HEK293 (cell line): Measurements from ENCODE around the gene JAML.

Source experiments
- CTCF ChIA-PET: fragments of 350-600 bp; formaldehyde crosslinking; extraction: SDS; loops from one replicate; lab custom pipeline; 2021; ENCODE audit warnings: antibody characterized with exemption; lab: Yijun Ruan, JAX
- POLR2A ChIA-PET: fragments of 300-600 bp; formaldehyde crosslinking; extraction: SDS; loops from one replicate; lab custom pipeline; 2020; ENCODE audit warnings: antibody characterized with exemption, inconsistent platforms; lab: Yijun Ruan, JAX
- H3K27ac ChIP-seq: fragments of 200-500 bp; sonication (Bioruptor generic); 2 replicates; pipeline ENCODE4 v1.5.1; 2014; ENCODE audit warnings: low read depth, low read length, control low read depth, inconsistent platforms; ENCODE audit errors: extremely low read depth
- H3K36me3 ChIP-seq, 2 experiments: fragments of 200-500 bp in 1 of 2; sonication (Bioruptor generic) in 1 of 2; 1 replicate in 1 of 2; 2 replicates in 1 of 2; pipeline ENCODE4 v1.5.1; 2014 to 2017; ENCODE audit warnings: inconsistent platforms in 2 of 2, low read length in 2 of 2; ENCODE audit not compliant: control insufficient read depth in 2 of 2, insufficient read depth in 1 of 2
- H3K4me1 ChIP-seq: fragments of 200-500 bp; sonication (Bioruptor generic); 2 replicates; pipeline ENCODE4 v1.5.1; 2014; ENCODE audit warnings: mild to moderate bottlenecking, low read length, inconsistent platforms; ENCODE audit not compliant: control insufficient read depth, insufficient read depth
- H3K4me3 ChIP-seq: 2 replicates; pipeline ENCODE4 v1.5.1; 2011; ENCODE audit warnings: low read depth, mild to moderate bottlenecking, control low read depth, low read length, moderate library complexity
- H3K9me3 ChIP-seq: fragments of 200-500 bp; sonication (Bioruptor generic); 2 replicates; pipeline ENCODE4 v1.5.1; 2014; ENCODE audit warnings: low read depth, low read length, inconsistent platforms; ENCODE audit not compliant: control insufficient read depth, insufficient read depth
- OVOL3 ChIP-seq: fragments of 450-650 bp; formaldehyde crosslinking; IDR thresholded peaks from 2 replicates; pipeline ENCODE4 v1.5.1; 2016; ENCODE audit warnings: missing biosample characterization, missing genetic modification characterization
- ZBTB21 ChIP-seq: fragments of 450-650 bp; formaldehyde crosslinking; IDR thresholded peaks from 2 replicates; pipeline ENCODE4 v1.5.1; 2017; ENCODE audit warnings: missing biosample characterization, missing genetic modification characterization
- ZNF155 ChIP-seq: fragments of 450-650 bp; formaldehyde crosslinking; IDR thresholded peaks from 2 replicates; pipeline ENCODE4 v1.5.1; 2016; ENCODE audit warnings: missing biosample characterization, missing genetic modification characterization
- ZNF157 ChIP-seq: fragments of 450-650 bp; formaldehyde crosslinking; IDR thresholded peaks from 2 replicates; pipeline ENCODE4 v1.5.1; 2016; ENCODE audit warnings: missing biosample characterization, missing genetic modification characterization
- ZNF174 ChIP-seq: fragments of 450-650 bp; formaldehyde crosslinking; IDR thresholded peaks from 2 replicates; pipeline ENCODE4 v1.5.0; 2017; ENCODE audit warnings: missing biosample characterization, mild to moderate bottlenecking, missing genetic modification characterization
- ZNF19 ChIP-seq: fragments of 450-650 bp; formaldehyde crosslinking; IDR thresholded peaks from 2 replicates; pipeline ENCODE4; 2016; ENCODE audit warnings: missing biosample characterization, missing genetic modification characterization, low read depth
- ZNF202 ChIP-seq: fragments of 450-650 bp; formaldehyde crosslinking; IDR thresholded peaks from 2 replicates; pipeline ENCODE4 v1.5.1; 2016; ENCODE audit warnings: missing biosample characterization, missing genetic modification characterization, borderline replicate concordance
- ZNF24 ChIP-seq: fragments of 450-650 bp; formaldehyde crosslinking; IDR thresholded peaks from 2 replicates; pipeline ENCODE4 v1.5.1; 2016; ENCODE audit warnings: missing biosample characterization, missing genetic modification characterization
- ZNF341 ChIP-seq: fragments of 450-650 bp; formaldehyde crosslinking; IDR thresholded peaks from 2 replicates; pipeline ENCODE4; 2016; ENCODE audit warnings: low read depth, missing biosample characterization, missing genetic modification characterization
- ZNF501 ChIP-seq: fragments of 450-650 bp; formaldehyde crosslinking; IDR thresholded peaks from 2 replicates; pipeline ENCODE4 v1.5.1; 2016; ENCODE audit warnings: missing biosample characterization, missing genetic modification characterization
- ZNF514 ChIP-seq: fragments of 450-650 bp; formaldehyde crosslinking; IDR thresholded peaks from 2 replicates; pipeline ENCODE4 v1.5.1; 2016; ENCODE audit warnings: missing biosample characterization, missing genetic modification characterization
- ZNF558 ChIP-seq: fragments of 450-650 bp; formaldehyde crosslinking; IDR thresholded peaks from 2 replicates; pipeline ENCODE4 v1.5.1; 2016; ENCODE audit warnings: missing biosample characterization, missing genetic modification characterization
- ZNF654 ChIP-seq: fragments of 450-650 bp; formaldehyde crosslinking; IDR thresholded peaks from 2 replicates; pipeline ENCODE4 v1.5.1; 2016; ENCODE audit warnings: low read depth, missing biosample characterization, missing genetic modification characterization
- ZNF791 ChIP-seq: fragments of 450-650 bp; formaldehyde crosslinking; IDR thresholded peaks from 2 replicates; pipeline ENCODE4 v1.5.1; 2016; ENCODE audit warnings: missing biosample characterization, missing genetic modification characterization
- TF ChIP-seq, protein P1 (sequence below): fragments of 450-650 bp; formaldehyde crosslinking; conservative IDR thresholded peaks from 2 replicates; pipeline ENCODE4 v1.5.1; 2016; ENCODE audit warnings: low read depth, missing biosample characterization, missing genetic modification characterization
- TF ChIP-seq, protein P2 (sequence below): fragments of 450-650 bp; formaldehyde crosslinking; IDR thresholded peaks from 2 replicates; pipeline ENCODE4 v1.5.1; 2016; ENCODE audit warnings: missing biosample characterization, missing genetic modification characterization
- TF ChIP-seq, protein P3 (sequence below): fragments of 450-650 bp; formaldehyde crosslinking; IDR thresholded peaks from 2 replicates; pipeline ENCODE4 v1.5.1; 2016; ENCODE audit warnings: missing biosample characterization, missing genetic modification characterization
- TF ChIP-seq, protein P4 (sequence below): fragments of 450-650 bp; formaldehyde crosslinking; conservative IDR thresholded peaks from 2 replicates; pipeline ENCODE4 v1.5.1; 2016; ENCODE audit warnings: low read depth, missing biosample characterization, missing genetic modification characterization
- TF ChIP-seq, protein P5 (sequence below): fragments of 450-650 bp; formaldehyde crosslinking; IDR thresholded peaks from 2 replicates; pipeline ENCODE4 v1.5.1; 2017; ENCODE audit warnings: missing biosample characterization, missing genetic modification characterization

JAML gene

DNA sequence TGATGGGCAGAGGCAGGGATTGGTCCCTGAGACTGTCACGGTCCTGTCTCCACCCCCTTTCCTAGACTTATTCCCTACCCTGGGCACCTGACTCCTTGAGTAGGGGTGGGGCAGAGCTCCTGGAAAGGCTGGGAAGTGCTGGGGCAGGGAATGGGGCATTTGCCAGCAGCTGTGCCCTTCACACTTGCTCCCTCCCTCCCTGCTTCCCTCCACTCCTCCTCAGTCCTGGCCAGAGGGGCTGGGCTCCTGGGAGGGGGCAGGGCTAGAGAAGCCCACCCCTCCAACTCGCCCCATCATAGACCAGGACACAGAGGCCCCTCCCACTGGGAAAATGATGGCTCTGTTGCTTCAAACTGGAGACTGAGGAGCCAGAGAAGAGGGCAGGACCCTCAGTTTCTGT, 59.9 kb downstream of the JAML start:
- H3K36me3 ChIP-seq = no peaks in the 10 kb centered on the region
- no peaks in the 10 kb centered on the region for H3K4me1 ChIP-seq
- POLR2A ChIA-PET = no interaction called here
- H3K4me3 ChIP-seq = no peak overlapping the region
- TF ChIP-seq ZNF514 (tag by site-specific recombination) = no peak
- peak; percentile 40; the same call in 1 of the 2 replicates for TF ChIP-seq ZNF341 (tag by site-specific recombination)
- no peak for TF ChIP-seq ZNF19
- no peak for TF ChIP-seq ZNF157 (tag by site-specific recombination)
- CTCF ChIA-PET = interaction anchor here (0.6 to 1.1 kb wide), 2 partner anchors 17 to 358 kb away, joined by 3 to 4 read pairs; no protein-coding TSS in a partner anchor
- no peak overlapping the region for H3K27ac ChIP-seq
- no peaks in the 10 kb centered on the region for H3K9me3 ChIP-seq

DNA sequence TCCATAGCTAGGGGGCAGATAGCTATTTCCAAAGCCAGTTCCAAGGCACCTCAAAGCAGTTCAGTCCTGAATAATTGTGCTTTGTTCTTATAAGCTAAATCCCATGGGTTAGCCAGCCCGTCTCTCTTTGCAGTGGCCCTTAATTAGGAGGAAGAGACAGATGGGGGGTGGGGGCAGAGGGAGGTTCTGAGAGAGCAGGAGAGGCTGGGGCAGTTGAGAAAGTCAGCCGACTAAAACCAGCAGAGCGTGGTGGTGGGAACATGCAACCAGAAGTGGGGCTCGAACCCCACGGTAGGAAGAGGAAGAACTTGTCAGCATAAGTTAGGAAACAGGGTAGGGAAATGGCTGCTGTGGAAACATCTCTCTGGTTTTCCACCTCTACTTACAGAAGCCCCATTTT, 61.3 kb downstream of the JAML start:
- H3K9me3 ChIP-seq = no peaks in the 10 kb centered on the region
- H3K27ac ChIP-seq = no peak overlapping the region
- H3K4me1 ChIP-seq = no peaks in the 10 kb centered on the region
- POLR2A ChIA-PET = no interaction called here
- H3K36me3 ChIP-seq = no peaks in the 10 kb centered on the region
- CTCF ChIA-PET = interaction anchor here (0.5 kb wide), 1 partner anchor 217 kb away, joined by 3 read pairs; no protein-coding TSS in a partner anchor
- TF ChIP-seq ZNF174 (tag by site-specific recombination) = no peak
- TF ChIP-seq ZNF654 (tag by site-specific recombination) = no peak
- no peak for TF ChIP-seq ZNF558 (tag by site-specific recombination)
- TF ChIP-seq, protein P1, sequence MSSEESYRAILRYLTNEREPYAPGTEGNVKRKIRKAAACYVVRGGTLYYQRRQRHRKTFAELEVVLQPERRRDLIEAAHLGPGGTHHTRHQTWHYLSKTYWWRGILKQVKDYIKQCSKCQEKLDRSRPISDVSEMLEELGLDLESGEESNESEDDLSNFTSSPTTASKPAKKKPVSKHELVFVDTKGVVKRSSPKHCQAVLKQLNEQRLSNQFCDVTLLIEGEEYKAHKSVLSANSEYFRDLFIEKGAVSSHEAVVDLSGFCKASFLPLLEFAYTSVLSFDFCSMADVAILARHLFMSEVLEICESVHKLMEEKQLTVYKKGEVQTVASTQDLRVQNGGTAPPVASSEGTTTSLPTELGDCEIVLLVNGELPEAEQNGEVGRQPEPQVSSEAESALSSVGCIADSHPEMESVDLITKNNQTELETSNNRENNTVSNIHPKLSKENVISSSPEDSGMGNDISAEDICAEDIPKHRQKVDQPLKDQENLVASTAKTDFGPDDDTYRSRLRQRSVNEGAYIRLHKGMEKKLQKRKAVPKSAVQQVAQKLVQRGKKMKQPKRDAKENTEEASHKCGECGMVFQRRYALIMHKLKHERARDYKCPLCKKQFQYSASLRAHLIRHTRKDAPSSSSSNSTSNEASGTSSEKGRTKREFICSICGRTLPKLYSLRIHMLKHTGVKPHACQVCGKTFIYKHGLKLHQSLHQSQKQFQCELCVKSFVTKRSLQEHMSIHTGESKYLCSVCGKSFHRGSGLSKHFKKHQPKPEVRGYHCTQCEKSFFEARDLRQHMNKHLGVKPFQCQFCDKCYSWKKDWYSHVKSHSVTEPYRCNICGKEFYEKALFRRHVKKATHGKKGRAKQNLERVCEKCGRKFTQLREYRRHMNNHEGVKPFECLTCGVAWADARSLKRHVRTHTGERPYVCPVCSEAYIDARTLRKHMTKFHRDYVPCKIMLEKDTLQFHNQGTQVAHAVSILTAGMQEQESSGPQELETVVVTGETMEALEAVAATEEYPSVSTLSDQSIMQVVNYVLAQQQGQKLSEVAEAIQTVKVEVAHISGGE (tag by site-specific recombination) = no peak
- TF ChIP-seq ZNF155 (tag by site-specific recombination) = no peak
- TF ChIP-seq, protein P2, sequence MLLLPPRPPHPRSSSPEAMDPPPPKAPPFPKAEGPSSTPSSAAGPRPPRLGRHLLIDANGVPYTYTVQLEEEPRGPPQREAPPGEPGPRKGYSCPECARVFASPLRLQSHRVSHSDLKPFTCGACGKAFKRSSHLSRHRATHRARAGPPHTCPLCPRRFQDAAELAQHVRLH (tag by site-specific recombination) = no peak
- no peak for TF ChIP-seq ZNF202 (tag by site-specific recombination)
- TF ChIP-seq, protein P3, sequence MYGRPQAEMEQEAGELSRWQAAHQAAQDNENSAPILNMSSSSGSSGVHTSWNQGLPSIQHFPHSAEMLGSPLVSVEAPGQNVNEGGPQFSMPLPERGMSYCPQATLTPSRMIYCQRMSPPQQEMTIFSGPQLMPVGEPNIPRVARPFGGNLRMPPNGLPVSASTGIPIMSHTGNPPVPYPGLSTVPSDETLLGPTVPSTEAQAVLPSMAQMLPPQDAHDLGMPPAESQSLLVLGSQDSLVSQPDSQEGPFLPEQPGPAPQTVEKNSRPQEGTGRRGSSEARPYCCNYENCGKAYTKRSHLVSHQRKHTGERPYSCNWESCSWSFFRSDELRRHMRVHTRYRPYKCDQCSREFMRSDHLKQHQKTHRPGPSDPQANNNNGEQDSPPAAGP (tag by site-specific recombination) = no peak
- TF ChIP-seq ZNF514 (tag by site-specific recombination) = no peak
- no peak for TF ChIP-seq ZNF501 (tag by site-specific recombination)
- no peak for TF ChIP-seq ZNF24
- TF ChIP-seq, protein P4, sequence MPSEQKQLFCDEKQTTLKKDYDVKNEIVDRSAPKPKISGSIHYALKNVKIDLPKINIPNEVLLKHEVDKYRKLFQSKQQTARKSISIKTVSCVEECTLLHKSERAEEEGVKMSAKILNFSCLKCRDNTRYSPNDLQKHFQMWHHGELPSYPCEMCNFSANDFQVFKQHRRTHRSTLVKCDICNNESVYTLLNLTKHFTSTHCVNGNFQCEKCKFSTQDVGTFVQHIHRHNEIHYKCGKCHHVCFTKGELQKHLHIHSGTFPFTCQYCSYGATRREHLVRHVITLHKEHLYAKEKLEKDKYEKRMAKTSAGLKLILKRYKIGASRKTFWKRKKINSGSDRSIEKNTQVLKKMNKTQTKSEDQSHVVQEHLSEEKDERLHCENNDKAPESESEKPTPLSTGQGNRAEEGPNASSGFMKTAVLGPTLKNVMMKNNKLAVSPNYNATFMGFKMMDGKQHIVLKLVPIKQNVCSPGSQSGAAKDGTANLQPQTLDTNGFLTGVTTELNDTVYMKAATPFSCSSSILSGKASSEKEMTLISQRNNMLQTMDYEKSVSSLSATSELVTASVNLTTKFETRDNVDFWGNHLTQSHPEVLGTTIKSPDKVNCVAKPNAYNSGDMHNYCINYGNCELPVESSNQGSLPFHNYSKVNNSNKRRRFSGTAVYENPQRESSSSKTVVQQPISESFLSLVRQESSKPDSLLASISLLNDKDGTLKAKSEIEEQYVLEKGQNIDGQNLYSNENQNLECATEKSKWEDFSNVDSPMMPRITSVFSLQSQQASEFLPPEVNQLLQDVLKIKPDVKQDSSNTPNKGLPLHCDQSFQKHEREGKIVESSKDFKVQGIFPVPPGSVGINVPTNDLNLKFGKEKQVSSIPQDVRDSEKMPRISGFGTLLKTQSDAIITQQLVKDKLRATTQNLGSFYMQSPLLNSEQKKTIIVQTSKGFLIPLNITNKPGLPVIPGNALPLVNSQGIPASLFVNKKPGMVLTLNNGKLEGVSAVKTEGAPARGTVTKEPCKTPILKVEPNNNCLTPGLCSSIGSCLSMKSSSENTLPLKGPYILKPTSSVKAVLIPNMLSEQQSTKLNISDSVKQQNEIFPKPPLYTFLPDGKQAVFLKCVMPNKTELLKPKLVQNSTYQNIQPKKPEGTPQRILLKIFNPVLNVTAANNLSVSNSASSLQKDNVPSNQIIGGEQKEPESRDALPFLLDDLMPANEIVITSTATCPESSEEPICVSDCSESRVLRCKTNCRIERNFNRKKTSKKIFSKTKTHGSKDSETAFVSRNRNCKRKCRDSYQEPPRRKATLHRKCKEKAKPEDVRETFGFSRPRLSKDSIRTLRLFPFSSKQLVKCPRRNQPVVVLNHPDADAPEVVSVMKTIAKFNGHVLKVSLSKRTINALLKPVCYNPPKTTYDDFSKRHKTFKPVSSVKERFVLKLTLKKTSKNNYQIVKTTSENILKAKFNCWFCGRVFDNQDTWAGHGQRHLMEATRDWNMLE (tag by site-specific recombination) = no peak
- no peak for TF ChIP-seq ZBTB21 (tag by site-specific recombination)
- TF ChIP-seq OVOL3 (tag by site-specific recombination) = no peak
- TF ChIP-seq, protein P5, sequence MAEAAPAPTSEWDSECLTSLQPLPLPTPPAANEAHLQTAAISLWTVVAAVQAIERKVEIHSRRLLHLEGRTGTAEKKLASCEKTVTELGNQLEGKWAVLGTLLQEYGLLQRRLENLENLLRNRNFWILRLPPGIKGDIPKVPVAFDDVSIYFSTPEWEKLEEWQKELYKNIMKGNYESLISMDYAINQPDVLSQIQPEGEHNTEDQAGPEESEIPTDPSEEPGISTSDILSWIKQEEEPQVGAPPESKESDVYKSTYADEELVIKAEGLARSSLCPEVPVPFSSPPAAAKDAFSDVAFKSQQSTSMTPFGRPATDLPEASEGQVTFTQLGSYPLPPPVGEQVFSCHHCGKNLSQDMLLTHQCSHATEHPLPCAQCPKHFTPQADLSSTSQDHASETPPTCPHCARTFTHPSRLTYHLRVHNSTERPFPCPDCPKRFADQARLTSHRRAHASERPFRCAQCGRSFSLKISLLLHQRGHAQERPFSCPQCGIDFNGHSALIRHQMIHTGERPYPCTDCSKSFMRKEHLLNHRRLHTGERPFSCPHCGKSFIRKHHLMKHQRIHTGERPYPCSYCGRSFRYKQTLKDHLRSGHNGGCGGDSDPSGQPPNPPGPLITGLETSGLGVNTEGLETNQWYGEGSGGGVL (tag by site-specific recombination) = no peak
- TF ChIP-seq ZNF791 = no peak
- H3K4me3 ChIP-seq = no peak overlapping the region
